Uterus (tissue), 2 donors: ENCODE measurements around the gene CNOT6L.

Experiments
- CTCF ChIP-seq, 4 experiments: fragments of 200-600 bp in 2 of 4; fragments of 450-650 bp in 2 of 4; sonication (generic) in 2 of 4; IDR thresholded peaks; one replicate each; pipeline ENCODE4 v1.5.1; 2016 to 2019; ENCODE audit warnings: antibody characterized with exemption in 4 of 4, mild to moderate bottlenecking in 2 of 4, moderate library complexity in 1 of 4
- POLR2A ChIP-seq, 2 donors: fragments of 450-650 bp; IDR thresholded peaks; one replicate each; pipeline ENCODE4 v1.6.1; 2016; ENCODE audit warnings: antibody characterized with exemption in 2 of 2, mild to moderate bottlenecking in 1 of 2, moderate library complexity in 1 of 2

- TF ChIP-seq CTCF (IDR thresholded peaks at IDR 0.05) = no peak
- no peak for TF ChIP-seq POLR2A (IDR thresholded peaks at IDR 0.05)
These were observed 108.5 kb downstream of the CNOT6L start for GRCh38 chr4:77710684-77711083.
